Endothelial cell of umbilical vein (primary cell): ENCODE results near the gene CKB. TPM values are rescaled to one million over a fixed set of nuclear protein-coding genes. Genes with fewer than 3 reads are reported as not detected.

Experiments
- BruUV-seq: library from RNA; stranded (reverse); fragments of 400-500 nt; replicated peaks from 2 replicates; lab custom pipeline; 2021; lab: Mats Ljungman, UMichigan
- CTCF ChIA-PET: fragments of 300-600, 350-600 bp; sonication (Branson Sonifier 250); formaldehyde crosslinking; loops from one replicate; lab custom pipeline; 2021; ENCODE audit warnings: antibody characterized with exemption, inconsistent platforms; lab: Charles Lee
- POLR2A ChIA-PET: fragments of 300-600, 350-600 bp; sonication (Branson Sonifier 250); formaldehyde crosslinking; loops from one replicate; lab custom pipeline; 2021; ENCODE audit warnings: antibody characterized with exemption, inconsistent platforms; lab: Charles Lee
- DNase-seq: peaks from one replicate; pipeline ENCODE4 v3.0.0-alpha.2; 2011; ENCODE audit warnings: low read depth, low spot score
- FAIRE-seq: peaks from 2 replicates; lab custom pipeline; 2011; peaks lifted over from hg19 to GRCh38; lab: Jason Lieb, UNC
- H2AFZ ChIP-seq: 2 replicates; pipeline ENCODE4 v1.6.0; 2012; ENCODE audit warnings: low read depth, low read length, control low read depth, inconsistent platforms
- H3K27ac ChIP-seq: 2 replicates; pipeline ENCODE4 v1.5.1; 2011; ENCODE audit warnings: low read depth, mild to moderate bottlenecking, control low read depth, low read length, moderate library complexity; ENCODE audit not compliant: insufficient read depth
- H3K27me3 ChIP-seq, 2 experiments: 2 replicates each; pipeline versions ENCODE4 v1.6.0 to v1.6.1; 2011; ENCODE audit warnings: low read length in 2 of 2, mixed read lengths in 1 of 2; ENCODE audit not compliant: control insufficient read depth in 2 of 2, insufficient read depth in 2 of 2
- H3K36me3 ChIP-seq, 2 experiments: 2 replicates in 1 of 2; 3 replicates in 1 of 2; pipeline ENCODE4 v1.5.1; 2011; ENCODE audit warnings: low read length in 2 of 2, mild to moderate bottlenecking in 1 of 2, moderate library complexity in 1 of 2; ENCODE audit not compliant: control insufficient read depth in 2 of 2, insufficient read depth in 2 of 2; ENCODE audit errors: extremely low read depth in 1 of 2
- H3K4me1 ChIP-seq: 3 replicates; pipeline ENCODE4 v1.5.1; 2011; ENCODE audit warnings: mild to moderate bottlenecking, low read length; ENCODE audit not compliant: control insufficient read depth, insufficient read depth; ENCODE audit errors: extremely low read depth
- H3K4me2 ChIP-seq: 2 replicates; pipeline ENCODE4 v1.6.1; 2011; ENCODE audit warnings: low read length, control low read depth, mixed read lengths; ENCODE audit not compliant: insufficient read depth
- H3K4me3 ChIP-seq, 3 experiments: fragments of 200-600 bp in 1 of 3; sonication (generic), shearing (Covaris generic) in 1 of 3; replicated peaks in 1 of 3; 2 replicates each; pipeline ENCODE4 v1.5.1; 2011 to 2016; ENCODE audit warnings: control low read depth in 3 of 3, low read length in 3 of 3, mild to moderate bottlenecking in 2 of 3, inconsistent platforms in 1 of 3, low read depth in 1 of 3, moderate library complexity in 1 of 3; ENCODE audit not compliant: insufficient read depth in 1 of 3
- H3K79me2 ChIP-seq: 2 replicates; pipeline ENCODE4 v1.6.0; 2012; ENCODE audit warnings: low read length, inconsistent platforms; ENCODE audit not compliant: control insufficient read depth, insufficient read depth
- H3K9ac ChIP-seq: replicated peaks from 2 replicates; pipeline ENCODE3; 2011; ENCODE audit warnings: low read length, control low read depth; ENCODE audit not compliant: insufficient read depth; ENCODE audit errors: extremely low read depth
- H3K9me1 ChIP-seq: replicated peaks from 3 replicates; pipeline ENCODE4 v1.6.0; 2011; ENCODE audit warnings: mild to moderate bottlenecking, low read length; ENCODE audit not compliant: control insufficient read depth, insufficient read depth; ENCODE audit errors: extremely low read depth
- H3K9me3 ChIP-seq: replicated peaks from 2 replicates; pipeline ENCODE4 v1.5.1; 2012; ENCODE audit warnings: low read length, inconsistent platforms; ENCODE audit not compliant: control insufficient read depth, insufficient read depth
- H4K20me1 ChIP-seq: replicated peaks from 2 replicates; pipeline ENCODE3; 2011; ENCODE audit warnings: mild to moderate bottlenecking, low read length; ENCODE audit not compliant: control insufficient read depth, insufficient read depth; ENCODE audit errors: extremely low read depth
- CTCF ChIP-seq, 2 donors: IDR thresholded peaks; 1 replicate in 1 of 2; 2 replicates in 1 of 2; pipeline ENCODE4 v1.5.1; 2011; ENCODE audit warnings: low read length in 2 of 2, mild to moderate bottlenecking in 2 of 2, moderate library complexity in 2 of 2, control low read depth in 1 of 2, inconsistent platforms in 1 of 2, low read depth in 1 of 2; ENCODE audit not compliant: insufficient read depth in 1 of 2; ENCODE audit errors: extremely low read depth in 1 of 2
- EZH2 ChIP-seq: IDR thresholded peaks from 2 replicates; pipeline ENCODE4 v1.6.1; 2012; ENCODE audit warnings: borderline replicate concordance, low read depth, mild to moderate bottlenecking, moderate library complexity, low read length, inconsistent platforms; ENCODE audit not compliant: severe bottlenecking
- FOS ChIP-seq: IDR thresholded peaks from 2 replicates; pipeline ENCODE4 v1.6.1; 2011; ENCODE audit warnings: mild to moderate bottlenecking, low read length, moderate library complexity, borderline replicate concordance; ENCODE audit not compliant: insufficient read depth
- GATA2 ChIP-seq: IDR thresholded peaks from 2 replicates; pipeline ENCODE4 v1.7.0; 2011; ENCODE audit warnings: low read depth, mild to moderate bottlenecking, moderate library complexity, mixed read lengths, low read length; ENCODE audit not compliant: insufficient read length, insufficient read depth
- JUN ChIP-seq: IDR thresholded peaks from 2 replicates; pipeline ENCODE4 v1.6.1; 2011; ENCODE audit warnings: borderline replicate concordance, low read depth; ENCODE audit not compliant: insufficient read length, insufficient read depth
- MAX ChIP-seq: IDR thresholded peaks from 2 replicates; pipeline ENCODE4 v1.6.1; 2011; ENCODE audit not compliant: insufficient read depth, insufficient read length
- MYC ChIP-seq: IDR thresholded peaks from one replicate; pipeline ENCODE4 v1.6.1; 2011; ENCODE audit warnings: mild to moderate bottlenecking, low read depth, low read length
- POLR2A ChIP-seq: IDR thresholded peaks from 2 replicates; pipeline ENCODE4 v1.6.1; 2012; ENCODE audit warnings: low read depth, mild to moderate bottlenecking, control low read depth, low read length
- POLR2AphosphoS5 ChIP-seq: IDR thresholded peaks from 2 replicates; pipeline ENCODE4 v1.6.1; 2012; ENCODE audit warnings: low read depth, mild to moderate bottlenecking, control low read depth, low read length, moderate library complexity; ENCODE audit not compliant: insufficient read depth
- dilution Hi-C: fragments of 300-500 bp; cut with MboI; formaldehyde crosslinking; loops from one replicate; pipeline ENCODE4 v1.15.0; 2019; ENCODE audit warnings: low sequenced_read_pairs; ENCODE audit not compliant: extremely low pct_ligation_motif_present
- intact Hi-C: fragments of 100-400 bp; cut with micrococcal nuclease; formaldehyde crosslinking; loops from one replicate; pipeline ENCODE4 v1.10.0; 2022
- polyA plus RNA-seq, 4 experiments: library from polyadenylated mRNA; depleted of rRNA in 3 of 4; stranded (reverse) in 3 of 4; unstranded in 1 of 4; fragments of >200 nt; gene quantifications; 2 replicates each; pipeline versions ENCODE4 v1.2.1 to v1.2.3, GENCODE V29; 2011 to 2012; ENCODE audit warnings: missing spikeins in 1 of 4
- total RNA-seq: library from RNA; stranded (reverse); gene quantifications from 2 replicates; pipeline ENCODE4 v1.2.3, GENCODE V29; 2021

Gene CKB
- total and polyA plus RNA-seq, 2 donors (not counting 3 experiments of a cell fraction or from before 2014, with no cell fraction given): 4.0 to 6.9 TPM

GRCh38 chr14:103499709-103500108, 22.9 kb downstream of the CKB start:
- H3K9me1 ChIP-seq: no peaks in the 10 kb centered on the region
- H3K4me2 ChIP-seq: no peak overlapping the region
- peaks cover 22 to 24% of the 10 kb centered on the region in 2 experiments for H3K36me3 ChIP-seq
- DNase-seq (no peak), FAIRE-seq (no peak)
- no peaks in the 10 kb centered on the region for H3K9me3 ChIP-seq
- TF ChIP-seq CTCF (IDR thresholded peaks at IDR 0.05; ENCODE audit: extremely low read depth in 1 of 2, insufficient read depth in 1 of 2, low read depth in 1 of 2, low read length in 2 of 2) (no peak), POLR2A (no peak), MAX (no peak), JUN (no peak), FOS (no peak), MYC (no peak), GATA2 (no peak), POLR2AphosphoS5 (no peak), EZH2 (no peak)
- intact Hi-C loops (loop anchor here (1.0 kb wide), 1 partner anchor 47 kb away; no protein-coding TSS in a partner anchor), dilution Hi-C loops (no loop called here)
- CTCF ChIA-PET: interaction anchor here (0.8 to 3.9 kb wide), 24 partner anchors 9 to 108 kb away, joined by 3 to 34 read pairs (median 4); partner anchors contain the start of gene TRMT61A
- POLR2A ChIA-PET: no interaction called here
- no peaks in the 10 kb centered on the region for H3K79me2 ChIP-seq
- H3K9ac ChIP-seq: no peak overlapping the region
- H2AFZ ChIP-seq: no peak overlapping the region
- no peak overlapping the region for H3K4me3 ChIP-seq
- no peaks in the 10 kb centered on the region for H3K4me1 ChIP-seq
- no peaks in the 10 kb centered on the region for H4K20me1 ChIP-seq
- no peaks in the 10 kb centered on the region for H3K27me3 ChIP-seq
- no peak overlapping the region for H3K27ac ChIP-seq
- BruUV-seq: no TSS peak
